Mucosa of gallbladder (tissue), 1 donor: ENCODE measurements around the gene HMCN1. TPM values are rescaled to one million over a fixed set of nuclear protein-coding genes. Genes with fewer than 3 reads are reported as not detected.
"Not testable (repeated sequence)": the region's sequence is repeated elsewhere in the genome, so short reads cannot be mapped to it uniquely, and the experiment has no call there.

Experiments used
- DNase-seq: peaks from one replicate; pipeline ENCODE4 v3.0.0-alpha.2; 2020; ENCODE audit warnings: low spot score
- total RNA-seq: library from RNA; stranded (reverse); gene quantifications from one replicate; pipeline ENCODE4 v1.2.1, GENCODE V29; 2021
- donor health status: DM: no; HTN: no; CAD: no.

HMCN1 gene
- total RNA-seq, 1 donor from 2014 or later, result 3.7 TPM

- DNase-seq, result no peak
Observed at GRCh38 chr1:185850366-185850765, 116.2 kb downstream of the HMCN1 start.

- no peak for DNase-seq
Observed at GRCh38 chr1:185853739-185854138, 119.5 kb downstream of the HMCN1 start.

GRCh38 chr1:185856482-185856881 lies 122.3 kb downstream of the HMCN1 start:
- no peak for DNase-seq

- DNase-seq, result no peak
Observed at GRCh38 chr1:185857442-185857841, 123.3 kb downstream of the HMCN1 start.

GRCh38 chr1:185860311-185860710 lies 126.1 kb downstream of the HMCN1 start:
- DNase-seq, result no peak

GRCh38 chr1:185860859-185861258 lies 126.7 kb downstream of the HMCN1 start:
- DNase-seq, result no peak

- DNase-seq, result no peak
Observed at GRCh38 chr1:185861630-185862029, 127.4 kb downstream of the HMCN1 start.

- no peak for DNase-seq
Observed at GRCh38 chr1:185862235-185862634, 128.0 kb downstream of the HMCN1 start.

- no peak for DNase-seq
Observed at GRCh38 chr1:185864331-185864730, 130.1 kb downstream of the HMCN1 start.

- no peak for DNase-seq
Observed at GRCh38 chr1:185864889-185865517, 130.8 kb downstream of the HMCN1 start.

GRCh38 chr1:185869590-185869989 lies 135.4 kb downstream of the HMCN1 start:
- no peak for DNase-seq

- no peak for DNase-seq
Observed at GRCh38 chr1:185871627-185872150, 137.5 kb downstream of the HMCN1 start.

GRCh38 chr1:185874246-185874645 lies 140.1 kb downstream of the HMCN1 start:
- no peak for DNase-seq

GRCh38 chr1:185880330-185880729 lies 146.1 kb downstream of the HMCN1 start:
- no peak for DNase-seq

GRCh38 chr1:185880779-185881333 lies 146.7 kb downstream of the HMCN1 start:
- DNase-seq, result no peak

- DNase-seq, result no peak
Observed at GRCh38 chr1:185886046-185886445, 151.9 kb downstream of the HMCN1 start.

- DNase-seq, result no peak
Observed at GRCh38 chr1:185886671-185887070, 152.5 kb downstream of the HMCN1 start.

- DNase-seq, result not testable (repeated sequence)
Observed at GRCh38 chr1:185892831-185893403, 158.7 kb downstream of the HMCN1 start.

GRCh38 chr1:185894791-185895190 lies 160.6 kb downstream of the HMCN1 start:
- no peak for DNase-seq

GRCh38 chr1:185895208-185895900 lies 161.2 kb downstream of the HMCN1 start:
- DNase-seq, result no peak

GRCh38 chr1:185896863-185897262 lies 162.7 kb downstream of the HMCN1 start:
- DNase-seq, result no peak

- no peak for DNase-seq
Observed at GRCh38 chr1:185906186-185906585, 172.0 kb downstream of the HMCN1 start.

- DNase-seq, result no peak
Observed at GRCh38 chr1:185907246-185907645, 173.1 kb downstream of the HMCN1 start.
